Caco-2 (cell line): ENCODE measurements around the gene SLC22A16. TPM values are rescaled to one million over a fixed set of nuclear protein-coding genes. Genes with fewer than 3 reads are reported as not detected.

Experiments used
- BruUV-seq: library from RNA; stranded (reverse); fragments of 400-500 nt; replicated peaks from 2 replicates; lab custom pipeline; 2021; lab: Mats Ljungman, UMichigan
- CTCF ChIA-PET: fragments of 300-600 bp; sonication (Branson Sonifier 250); formaldehyde crosslinking; loops from one replicate; lab custom pipeline; 2022; ENCODE audit warnings: antibody characterized with exemption; lab: Charles Lee
- POLR2A ChIA-PET: fragments of 300-600 bp; sonication (Branson Sonifier 250); formaldehyde crosslinking; loops from one replicate; lab custom pipeline; 2022; ENCODE audit warnings: antibody characterized with exemption; lab: Charles Lee
- DNase-seq, 2 experiments: peaks; one replicate each; pipeline versions ENCODE4 v3.0.0 to v3.0.0-alpha.2; 2020 to 2022
- H3K27me3 ChIP-seq: replicated peaks from 2 replicates; pipeline ENCODE4 v1.6.0; 2011; ENCODE audit warnings: low read length; ENCODE audit not compliant: control insufficient read depth, insufficient read depth
- H3K36me3 ChIP-seq: 2 replicates; pipeline ENCODE4 v1.5.1; 2011; ENCODE audit warnings: low read length; ENCODE audit not compliant: control insufficient read depth, insufficient read depth
- H3K4me1 ChIP-seq: fragments of 250-450 bp; sonication (Bioruptor Pico); 2 replicates; pipeline ENCODE4 v1.5.1; 2020; ENCODE audit warnings: mild to moderate bottlenecking
- H3K4me3 ChIP-seq: 2 replicates; pipeline ENCODE4 v1.5.1; 2011; ENCODE audit warnings: low read depth, mild to moderate bottlenecking, control low read depth, low read length
- H3K9me3 ChIP-seq: fragments of 250-450 bp; sonication (Bioruptor Pico); 2 replicates; pipeline ENCODE4 v1.5.1; 2020; ENCODE audit warnings: mild to moderate bottlenecking, moderate library complexity
- H3K27ac Mint-ChIP-seq: one replicate; pipeline ENCODE4 v1.8.0; 2022; ENCODE audit warnings: mixed read lengths; ENCODE audit not compliant: unreplicated experiment
- H3K27me3 Mint-ChIP-seq: one replicate; pipeline ENCODE4 v1.8.0; 2022; ENCODE audit warnings: mixed read lengths; ENCODE audit not compliant: insufficient read depth, unreplicated experiment
- H3K36me3 Mint-ChIP-seq: one replicate; pipeline ENCODE4 v1.8.0; 2022; ENCODE audit warnings: mild to moderate bottlenecking, mixed read lengths; ENCODE audit not compliant: insufficient read depth, unreplicated experiment
- H3K4me1 Mint-ChIP-seq: one replicate; pipeline ENCODE4 v1.8.0; 2022; ENCODE audit warnings: low read depth, mixed read lengths; ENCODE audit not compliant: unreplicated experiment
- H3K4me3 Mint-ChIP-seq: one replicate; pipeline ENCODE4 v1.8.0; 2022; ENCODE audit warnings: mild to moderate bottlenecking, moderate library complexity, mixed read lengths; ENCODE audit not compliant: unreplicated experiment
- H3K9me3 Mint-ChIP-seq: one replicate; pipeline ENCODE4 v1.8.0; 2022; ENCODE audit warnings: mixed read lengths; ENCODE audit not compliant: unreplicated experiment
- CTCF ChIP-seq, 2 experiments: fragments of 200-600 bp in 1 of 2; IDR thresholded peaks; 1 replicate in 1 of 2; 2 replicates in 1 of 2; pipeline versions ENCODE4 v1.5.1 to v1.8.0; 2011 to 2022; ENCODE audit warnings: antibody characterized with exemption in 1 of 2, control low read depth in 1 of 2, inconsistent platforms in 1 of 2, low read depth in 1 of 2, low read length in 1 of 2, mild to moderate bottlenecking in 1 of 2, moderate library complexity in 1 of 2; ENCODE audit not compliant: insufficient read depth in 1 of 2, severe bottlenecking in 1 of 2, unreplicated experiment in 1 of 2
- intact Hi-C: fragments of 100-400 bp; cut with micrococcal nuclease; formaldehyde crosslinking; loops from one replicate; pipeline ENCODE4 v1.10.0; 2022; ENCODE audit not compliant: unreplicated experiment
- total RNA-seq: library from RNA; stranded (reverse); gene quantifications from 2 replicates; pipeline ENCODE4 v1.2.3, GENCODE V29; 2022

The SLC22A16 gene
- total RNA-seq, 1 experiment from 2014 or later, result not detected

DNA sequence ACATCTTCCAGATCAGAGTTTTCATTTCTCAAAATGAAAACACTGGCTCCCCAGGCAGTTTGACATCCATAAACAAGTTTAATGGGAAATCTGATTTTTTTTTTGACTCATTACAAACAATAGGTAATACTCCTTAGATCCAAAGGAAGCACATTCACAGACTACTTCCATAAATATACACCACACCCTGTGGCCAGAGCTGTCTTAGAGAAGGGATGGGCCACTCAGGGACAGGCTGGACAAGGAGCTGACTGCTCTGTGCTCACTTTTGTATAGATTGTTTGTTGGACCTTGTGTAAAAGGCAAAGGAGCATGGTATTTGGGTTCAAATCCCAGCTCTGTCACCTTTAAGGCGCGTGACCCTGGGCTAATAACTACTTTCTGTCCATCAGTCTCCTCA lies 48.3 kb downstream of the SLC22A16 start:
- no peaks in the 10 kb centered on the region for H3K27me3 ChIP-seq
- H3K9me3 ChIP-seq, result no peaks in the 10 kb centered on the region
- H3K4me3 Mint-ChIP-seq, result no peak overlapping the region
- H3K36me3 Mint-ChIP-seq, result no peaks in the 10 kb centered on the region
- intact Hi-C loops, result no loop called here
- no TSS peak for BruUV-seq
- H3K27me3 Mint-ChIP-seq, result peaks cover 16% of the 10 kb centered on the region
- H3K4me3 ChIP-seq, result no peak overlapping the region
- no peaks in the 10 kb centered on the region for H3K4me1 Mint-ChIP-seq
- no peaks in the 10 kb centered on the region for H3K9me3 Mint-ChIP-seq
- POLR2A ChIA-PET, result no interaction called here
- CTCF ChIA-PET, result no interaction called here
- no peaks in the 10 kb centered on the region for H3K36me3 ChIP-seq
- no peak overlapping the region for H3K27ac Mint-ChIP-seq
- no peaks in the 10 kb centered on the region for H3K4me1 ChIP-seq
- no peak for DNase-seq
- no peak for TF ChIP-seq CTCF (IDR thresholded peaks at IDR 0.05; ENCODE audit: insufficient read depth in 1 of 2, low read depth in 1 of 2, low read length in 1 of 2, severe bottlenecking in 1 of 2, unreplicated experiment in 1 of 2)

DNA sequence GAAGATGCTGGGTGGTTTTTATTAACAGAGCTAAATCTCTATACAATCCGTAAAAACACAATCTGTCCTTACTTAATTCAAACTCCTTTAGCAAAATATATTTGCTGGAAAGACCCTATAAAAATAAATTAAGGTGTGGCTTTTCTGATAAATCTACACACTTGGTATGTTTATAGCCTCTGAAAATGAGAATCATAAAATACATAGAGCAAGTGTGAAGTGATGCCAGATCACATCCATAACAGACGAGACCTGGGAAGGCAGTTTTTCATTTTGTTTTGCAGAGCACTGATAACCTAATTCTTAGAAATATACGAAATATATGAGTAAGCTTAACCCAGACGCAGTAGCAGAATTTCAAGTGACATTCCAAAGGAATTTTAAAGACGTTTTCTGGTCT lies 50.6 kb downstream of the SLC22A16 start:
- CTCF ChIA-PET, result no interaction called here
- intact Hi-C loops, result no loop called here
- no peaks in the 10 kb centered on the region for H3K36me3 ChIP-seq
- no peak overlapping the region for H3K4me3 Mint-ChIP-seq
- no peak for TF ChIP-seq CTCF (IDR thresholded peaks at IDR 0.05; ENCODE audit: insufficient read depth in 1 of 2, low read depth in 1 of 2, low read length in 1 of 2, severe bottlenecking in 1 of 2, unreplicated experiment in 1 of 2)
- H3K4me1 Mint-ChIP-seq, result no peaks in the 10 kb centered on the region
- peaks cover 13% of the 10 kb centered on the region for H3K9me3 Mint-ChIP-seq
- H3K27ac Mint-ChIP-seq, result no peak overlapping the region
- POLR2A ChIA-PET, result no interaction called here
- peaks cover 11% of the 10 kb centered on the region for H3K27me3 Mint-ChIP-seq
- no peaks in the 10 kb centered on the region for H3K27me3 ChIP-seq
- H3K4me3 ChIP-seq, result no peak overlapping the region
- no peaks in the 10 kb centered on the region for H3K9me3 ChIP-seq
- DNase-seq, result no peak
- BruUV-seq, result no TSS peak
- H3K36me3 Mint-ChIP-seq, result no peaks in the 10 kb centered on the region
- no peaks in the 10 kb centered on the region for H3K4me1 ChIP-seq

- no peak for DNase-seq
- Histone ChIP-seq H3K9me3 (no peaks in the 10 kb centered on the region), H3K27me3 (no peaks in the 10 kb centered on the region), H3K4me3 (no peak overlapping the region), H3K4me1 (peaks cover 18% of the 10 kb centered on the region), H3K36me3 (no peaks in the 10 kb centered on the region)
- intact Hi-C loops, result no loop called here
- no peaks in the 10 kb centered on the region for H3K36me3 Mint-ChIP-seq
- ChIA-PET POLR2A (no interaction called here), CTCF (no interaction called here)
- no peak overlapping the region for H3K4me3 Mint-ChIP-seq
- no TSS peak for BruUV-seq
- peaks cover 13% of the 10 kb centered on the region for H3K9me3 Mint-ChIP-seq
- no peak overlapping the region for H3K27ac Mint-ChIP-seq
- H3K27me3 Mint-ChIP-seq, result peaks cover 8% of the 10 kb centered on the region
- TF ChIP-seq CTCF (IDR thresholded peaks at IDR 0.05; ENCODE audit: insufficient read depth in 1 of 2, low read depth in 1 of 2, low read length in 1 of 2, severe bottlenecking in 1 of 2, unreplicated experiment in 1 of 2), result no peak
- H3K4me1 Mint-ChIP-seq, result peaks cover 27% of the 10 kb centered on the region
These were observed 54.0 kb downstream of the SLC22A16 start for GRCh38 chr6:110422444-110422822.
